Fibroblast of villous mesenchyme (primary cell): Measurements from ENCODE around the gene IFT27. TPM values are rescaled to one million over a fixed set of nuclear protein-coding genes. Genes with fewer than 3 reads are reported as not detected.
"Not testable (repeated sequence)": the region's sequence is repeated elsewhere in the genome, so short reads cannot be mapped to it uniquely, and the experiment has no call there.

Experiments used
- DNase-seq: peaks from one replicate; pipeline ENCODE4 v3.0.0-alpha.2; 2010; ENCODE audit warnings: low read depth
- H3K4me3 ChIP-seq: 2 replicates; pipeline ENCODE4 v1.5.1; 2011; ENCODE audit warnings: low read depth, mild to moderate bottlenecking, low read length
- CTCF ChIP-seq: IDR thresholded peaks from 2 replicates; pipeline ENCODE4 v1.5.1; 2012; ENCODE audit warnings: low read depth, mild to moderate bottlenecking, low read length; ENCODE audit not compliant: insufficient read depth
- total RNA-seq: library from RNA; depleted of rRNA; stranded (reverse); fragments of >200 nt; gene quantifications from 2 replicates; pipeline ENCODE4 v1.2.3, GENCODE V29; 2012

Gene IFT27
- total RNA-seq, 1 donor: 16.0 TPM

GRCh38 chr22:36731916-36732315 is 44.0 kb downstream of the IFT27 start:
- TF ChIP-seq CTCF: no peak

GRCh38 chr22:36731321-36731720 is 44.6 kb downstream of the IFT27 start:
- not testable (repeated sequence) for DNase-seq, H3K4me3 ChIP-seq

More at GRCh38 chr22:36731916-36732315, 44.0 kb downstream of the IFT27 start:
- no peak overlapping the region for H3K4me3 ChIP-seq
- no peak for DNase-seq

GRCh38 chr22:36730176-36730858 is 45.6 kb downstream of the IFT27 start:
- no peak for TF ChIP-seq CTCF
- DNase-seq: no peak

GRCh38 chr22:36729321-36729720 is 46.6 kb downstream of the IFT27 start:
- TF ChIP-seq CTCF: no peak
- H3K4me3 ChIP-seq: no peak overlapping the region
- no peak for DNase-seq

More at GRCh38 chr22:36730176-36730858, 45.6 kb downstream of the IFT27 start:
- no peak overlapping the region for H3K4me3 ChIP-seq

GRCh38 chr22:36728505-36728904 is 47.4 kb downstream of the IFT27 start:
- TF ChIP-seq CTCF: no peak
- DNase-seq: no peak
- H3K4me3 ChIP-seq: no peak overlapping the region

- DNase-seq: no peak
- no peak for TF ChIP-seq CTCF
- H3K4me3 ChIP-seq: no peak overlapping the region
Observed at GRCh38 chr22:36727927-36728488, 47.9 kb downstream of the IFT27 start.

- no peak for DNase-seq
- H3K4me3 ChIP-seq: no peak overlapping the region
- no peak for TF ChIP-seq CTCF
Observed at GRCh38 chr22:36727110-36727509, 48.8 kb downstream of the IFT27 start.
